Activated CD8-positive, alpha-beta T cell treated with anti-CD3 and anti-CD28 coated beads for 36 hours (primary cell): Measurements from ENCODE around the gene ERBB2. TPM values are rescaled to one million over a fixed set of nuclear protein-coding genes. Genes with fewer than 3 reads are reported as not detected.
"Not testable (repeated sequence)": the region's sequence is repeated elsewhere in the genome, so short reads cannot be mapped to it uniquely, and the experiment has no call there.

Source experiments
- ATAC-seq: fragments of 200-7000 bp; cut with Tn5 transposase; one replicate; pipeline ENCODE4 v1.10.0; 2021; ENCODE audit warnings: mild to moderate bottlenecking, moderate library complexity
- CTCF ChIA-PET: fragments of 350-600 bp; sonication (Branson Sonifier 250); formaldehyde crosslinking; loops from one replicate; lab custom pipeline; 2021; ENCODE audit warnings: antibody characterized with exemption; lab: Charles Lee
- POLR2A ChIA-PET: fragments of 350-600 bp; sonication (Branson Sonifier 250); formaldehyde crosslinking; loops from one replicate; lab custom pipeline; 2021; ENCODE audit warnings: antibody characterized with exemption; lab: Charles Lee
- DNase-seq: peaks from one replicate; pipeline ENCODE4 v3.0.0-alpha.2; 2020
- H3K27ac Mint-ChIP-seq: one replicate; pipeline ENCODE4 v1.8.0; 2021; ENCODE audit warnings: mild to moderate bottlenecking, mixed read lengths
- H3K27me3 Mint-ChIP-seq: one replicate; pipeline ENCODE4 v1.8.0; 2021; ENCODE audit warnings: mixed read lengths
- H3K36me3 Mint-ChIP-seq: one replicate; pipeline ENCODE4 v1.8.0; 2021; ENCODE audit warnings: low read depth, mixed read lengths
- H3K4me1 Mint-ChIP-seq: one replicate; pipeline ENCODE4 v1.8.0; 2021; ENCODE audit warnings: low read depth, mixed read lengths
- H3K4me3 Mint-ChIP-seq: one replicate; pipeline ENCODE4 v1.8.0; 2021; ENCODE audit warnings: mild to moderate bottlenecking, moderate library complexity, mixed read lengths
- H3K9me3 Mint-ChIP-seq: one replicate; pipeline ENCODE4 v1.8.0; 2021; ENCODE audit warnings: mixed read lengths
- CTCF ChIP-seq: fragments of 200-600 bp; IDR thresholded peaks from one replicate; pipeline ENCODE4 v1.8.0; 2022; ENCODE audit warnings: antibody characterized with exemption, mild to moderate bottlenecking
- intact Hi-C: fragments of 100-400 bp; cut with micrococcal nuclease; formaldehyde crosslinking; loops from one replicate; pipeline ENCODE4 v1.10.0; 2022
- total RNA-seq, 2 experiments: library from RNA; stranded (reverse); gene quantifications; one replicate each; pipeline ENCODE4 v1.2.3, GENCODE V29; 2021

The ERBB2 gene
- total RNA-seq, 2 experiments from 2014 or later, result 5.2 TPM

- Mint-ChIP-seq H3K4me3 (no peak overlapping the region), H3K9me3 (no peaks in the 10 kb centered on the region), H3K27ac (no peak overlapping the region), H3K27me3 (no peaks in the 10 kb centered on the region), H3K4me1 (peaks cover 2% of the 10 kb centered on the region), H3K36me3 (peaks cover 12% of the 10 kb centered on the region)
- CTCF ChIA-PET, result no interaction called here
- POLR2A ChIA-PET, result interaction anchor here (0.6 kb wide), 1 partner anchor 33 kb away, joined by 4 read pairs; no protein-coding TSS in a partner anchor
- DNase-seq (peak; percentile 26), ATAC-seq (peak; percentile 69)
- no peak for TF ChIP-seq CTCF
- intact Hi-C loops, result no loop called here
These were observed 23.3 kb downstream of the ERBB2 start for GRCh38 chr17:39722965-39723848.

GRCh38 chr17:39724731-39725130 lies 24.9 kb downstream of the ERBB2 start:
- H3K9me3 Mint-ChIP-seq, result no peaks in the 10 kb centered on the region
- no peak overlapping the region for H3K27ac Mint-ChIP-seq
- peaks cover 14% of the 10 kb centered on the region for H3K4me1 Mint-ChIP-seq
- H3K4me3 Mint-ChIP-seq, result no peak overlapping the region
- TF ChIP-seq CTCF, result no peak
- ATAC-seq (no peak), DNase-seq (no peak)
- H3K27me3 Mint-ChIP-seq, result no peaks in the 10 kb centered on the region
- intact Hi-C loops, result no loop called here
- peaks cover 16% of the 10 kb centered on the region for H3K36me3 Mint-ChIP-seq
- POLR2A ChIA-PET, result interaction anchor here (0.9 to 1.6 kb wide), 2 partner anchors 27 to 36 kb away, joined by 3 read pairs; no protein-coding TSS in a partner anchor
- CTCF ChIA-PET, result interaction anchor here (1.3 kb wide), 1 partner anchor 56 kb away, joined by 3 read pairs; the partner anchor contains the start of gene PNMT

- H3K9me3 Mint-ChIP-seq, H3K27me3 Mint-ChIP-seq, ATAC-seq, intact Hi-C loops, DNase-seq, H3K27ac Mint-ChIP-seq, H3K4me3 Mint-ChIP-seq: not testable (repeated sequence)
- CTCF ChIA-PET, result interaction anchor here (0.8 to 1.1 kb wide), 2 partner anchors 57 to 103 kb away, joined by 4 read pairs; partner anchors contain the start of gene PNMT
- Mint-ChIP-seq H3K36me3 (peaks cover 16% of the 10 kb centered on the region), H3K4me1 (peaks cover 17% of the 10 kb centered on the region)
- POLR2A ChIA-PET, result interaction anchor here (0.7 to 1.6 kb wide), 3 partner anchors 26 to 37 kb away, joined by 3 read pairs; no protein-coding TSS in a partner anchor
These were observed 26.1 kb downstream of the ERBB2 start for GRCh38 chr17:39725923-39726322.

GRCh38 chr17:39726617-39727016 lies 26.8 kb downstream of the ERBB2 start:
- no peaks in the 10 kb centered on the region for H3K9me3 Mint-ChIP-seq
- peaks cover 16% of the 10 kb centered on the region for H3K36me3 Mint-ChIP-seq
- no peak overlapping the region for H3K27ac Mint-ChIP-seq
- CTCF ChIA-PET, result no interaction called here
- peaks cover 17% of the 10 kb centered on the region for H3K4me1 Mint-ChIP-seq
- H3K4me3 Mint-ChIP-seq, result no peak overlapping the region
- POLR2A ChIA-PET, result no interaction called here
- intact Hi-C loops, result no loop called here
- no peaks in the 10 kb centered on the region for H3K27me3 Mint-ChIP-seq
- ATAC-seq (no peak), DNase-seq (no peak)
- TF ChIP-seq CTCF, result no peak

GRCh38 chr17:39727556-39727955 lies 27.7 kb downstream of the ERBB2 start:
- no peak for ATAC-seq
- TF ChIP-seq CTCF, result no peak
- H3K27ac Mint-ChIP-seq, result no peak overlapping the region
- H3K4me3 Mint-ChIP-seq, result no peak overlapping the region
- H3K9me3 Mint-ChIP-seq, result no peaks in the 10 kb centered on the region
- peaks cover 17% of the 10 kb centered on the region for H3K4me1 Mint-ChIP-seq
- peaks cover 16% of the 10 kb centered on the region for H3K36me3 Mint-ChIP-seq
- POLR2A ChIA-PET, result no interaction called here
- H3K27me3 Mint-ChIP-seq, result no peaks in the 10 kb centered on the region
- CTCF ChIA-PET, result no interaction called here
- intact Hi-C loops, result no loop called here
- DNase-seq, result no peak
